Superior temporal gyrus (tissue), 1 donor: ENCODE results near the gene PSD2.

Experiments
- DNase-seq: peaks from one replicate; pipeline ENCODE4 v3.0.0-alpha.2; 2016; ENCODE audit errors: extremely low spot score

Gene PSD2

GRCh38 chr5:139810341-139811273 lies 15.0 kb downstream of the PSD2 start:
- DNase-seq: peak; percentile 18

- no peak for DNase-seq
Measured at GRCh38 chr5:139811274-139811607, 15.6 kb downstream of the PSD2 start.

GRCh38 chr5:139812323-139812722 lies 16.7 kb downstream of the PSD2 start:
- DNase-seq: no peak

DNA sequence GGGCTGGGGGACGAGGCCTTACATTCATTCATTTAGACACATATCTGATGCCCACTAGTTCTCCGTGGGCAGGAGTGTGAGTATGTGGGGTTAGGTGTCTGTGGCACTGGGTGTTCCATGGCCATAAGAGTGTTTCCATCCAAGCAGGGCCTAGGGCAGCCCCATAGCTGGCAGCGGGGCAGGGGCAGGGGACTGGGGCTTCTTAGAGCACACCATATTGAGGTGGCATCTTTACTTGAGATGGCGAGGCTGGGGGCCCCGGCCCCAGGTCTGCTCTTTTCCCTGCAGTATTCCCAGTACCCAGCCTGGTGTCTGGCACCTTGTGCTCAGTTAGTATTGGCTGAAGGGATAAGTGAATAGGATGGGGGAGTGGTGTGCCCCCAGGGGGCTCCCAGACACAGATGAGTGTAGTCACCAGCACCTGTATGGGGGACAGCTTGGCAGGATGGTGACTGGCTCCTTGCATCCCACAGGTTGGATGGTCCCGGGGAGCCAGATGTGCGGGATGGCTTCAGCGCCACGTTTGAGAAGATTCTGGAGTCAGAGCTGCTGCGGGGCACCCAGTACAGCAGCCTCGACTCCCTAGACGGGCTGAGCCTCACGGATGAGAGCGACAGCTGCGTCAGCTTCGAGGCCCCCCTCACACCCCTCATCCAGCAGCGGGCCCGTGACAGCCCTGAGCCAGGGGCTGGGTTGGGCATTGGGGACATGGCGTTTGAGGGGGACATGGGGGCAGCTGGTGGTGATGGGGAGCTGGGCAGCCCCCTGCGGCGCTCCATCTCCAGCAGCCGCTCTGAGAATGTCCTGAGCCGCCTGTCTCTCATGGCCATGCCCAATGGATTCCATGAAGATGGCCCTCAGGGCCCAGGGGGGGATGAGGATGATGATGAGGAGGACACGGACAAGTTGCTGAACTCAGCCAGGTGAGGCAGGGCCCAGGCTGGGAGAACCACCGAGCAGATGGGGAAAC lies 17.5 kb downstream of the PSD2 start:
- DNase-seq: no peak

- DNase-seq: no peak
Measured at GRCh38 chr5:139814191-139814601, 18.6 kb downstream of the PSD2 start.

- DNase-seq: no peak
Measured at GRCh38 chr5:139814704-139815280, 19.2 kb downstream of the PSD2 start.

GRCh38 chr5:139816566-139816965 lies 21.0 kb downstream of the PSD2 start:
- DNase-seq: no peak

DNA sequence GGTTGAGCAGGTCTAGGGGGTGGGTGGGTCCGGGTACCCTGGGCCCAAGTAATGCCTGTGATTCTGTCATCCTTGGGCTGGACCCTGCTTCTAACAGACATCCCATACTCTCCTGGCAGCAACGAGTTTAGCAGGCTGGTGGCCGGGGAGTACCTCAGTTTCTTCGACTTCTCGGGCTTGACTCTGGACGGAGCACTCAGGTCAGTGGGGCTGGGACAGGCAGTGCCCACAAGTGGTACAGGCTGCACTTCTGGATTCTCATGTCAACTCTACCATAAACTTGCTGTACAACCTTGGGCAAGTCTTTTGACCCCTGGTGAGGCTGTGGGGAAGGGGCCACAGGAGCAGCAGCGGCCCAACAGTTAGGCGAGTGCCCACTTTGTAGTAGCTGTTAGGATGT lies 21.8 kb downstream of the PSD2 start:
- no peak for DNase-seq

- DNase-seq: no peak
Measured at GRCh38 chr5:139817970-139818369, 22.4 kb downstream of the PSD2 start.

GRCh38 chr5:139820130-139820529 lies 24.5 kb downstream of the PSD2 start:
- no peak for DNase-seq

DNA sequence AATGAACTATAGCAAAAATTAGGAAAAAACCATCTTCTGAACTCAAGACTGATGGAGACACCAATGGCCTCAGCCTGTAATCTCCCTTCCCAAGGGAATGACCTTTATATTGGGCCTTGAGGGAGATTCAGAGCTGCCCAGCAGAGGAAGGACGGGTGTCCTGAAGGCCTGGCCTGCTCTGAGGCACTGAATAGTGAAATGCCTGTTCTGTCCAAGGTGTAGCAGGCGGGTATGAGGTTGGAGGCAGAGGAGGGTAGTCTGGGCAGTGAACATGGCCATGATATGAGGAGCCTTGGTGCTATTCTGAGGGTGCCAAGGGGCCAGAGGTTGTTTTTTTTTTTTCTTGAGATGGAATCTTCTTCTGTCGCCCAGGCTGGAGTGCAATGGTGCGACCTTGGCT lies 25.0 kb downstream of the PSD2 start:
- no peak for DNase-seq

DNA sequence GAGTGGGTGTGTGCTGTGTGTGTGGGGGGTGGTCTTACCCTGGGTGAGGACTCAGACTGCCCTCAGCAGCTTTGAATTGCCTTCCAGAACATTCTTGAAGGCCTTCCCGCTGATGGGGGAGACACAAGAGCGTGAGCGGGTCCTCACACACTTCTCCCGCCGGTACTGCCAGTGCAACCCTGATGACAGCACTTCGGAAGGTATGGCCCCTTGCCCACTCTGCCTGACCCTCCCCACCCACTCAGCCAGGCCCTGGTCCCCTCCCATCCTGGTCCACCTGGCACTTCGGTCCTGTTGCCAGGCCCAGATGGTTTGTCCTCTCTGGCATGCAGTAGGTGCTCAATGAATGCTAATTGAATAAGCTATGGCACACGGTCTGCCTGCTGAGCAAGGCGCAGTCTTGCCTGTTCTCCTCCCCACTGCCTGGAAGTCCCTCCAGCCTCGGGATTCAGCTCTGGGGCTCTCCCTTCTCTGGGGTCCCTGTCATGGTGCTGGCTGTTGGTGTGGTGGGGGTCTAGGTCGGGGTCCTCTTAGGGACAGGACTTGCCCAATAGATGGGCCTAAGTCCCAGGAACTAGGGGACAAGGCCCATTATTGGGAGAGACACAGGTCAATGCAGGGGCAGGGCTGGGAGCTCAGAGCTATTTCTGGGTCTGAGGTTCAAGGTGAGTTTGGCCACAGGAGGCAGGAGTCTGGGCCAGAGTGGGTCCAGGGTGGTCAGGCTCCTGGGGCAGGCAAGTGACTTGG lies 26.4 kb downstream of the PSD2 start:
- no peak for DNase-seq

DNA sequence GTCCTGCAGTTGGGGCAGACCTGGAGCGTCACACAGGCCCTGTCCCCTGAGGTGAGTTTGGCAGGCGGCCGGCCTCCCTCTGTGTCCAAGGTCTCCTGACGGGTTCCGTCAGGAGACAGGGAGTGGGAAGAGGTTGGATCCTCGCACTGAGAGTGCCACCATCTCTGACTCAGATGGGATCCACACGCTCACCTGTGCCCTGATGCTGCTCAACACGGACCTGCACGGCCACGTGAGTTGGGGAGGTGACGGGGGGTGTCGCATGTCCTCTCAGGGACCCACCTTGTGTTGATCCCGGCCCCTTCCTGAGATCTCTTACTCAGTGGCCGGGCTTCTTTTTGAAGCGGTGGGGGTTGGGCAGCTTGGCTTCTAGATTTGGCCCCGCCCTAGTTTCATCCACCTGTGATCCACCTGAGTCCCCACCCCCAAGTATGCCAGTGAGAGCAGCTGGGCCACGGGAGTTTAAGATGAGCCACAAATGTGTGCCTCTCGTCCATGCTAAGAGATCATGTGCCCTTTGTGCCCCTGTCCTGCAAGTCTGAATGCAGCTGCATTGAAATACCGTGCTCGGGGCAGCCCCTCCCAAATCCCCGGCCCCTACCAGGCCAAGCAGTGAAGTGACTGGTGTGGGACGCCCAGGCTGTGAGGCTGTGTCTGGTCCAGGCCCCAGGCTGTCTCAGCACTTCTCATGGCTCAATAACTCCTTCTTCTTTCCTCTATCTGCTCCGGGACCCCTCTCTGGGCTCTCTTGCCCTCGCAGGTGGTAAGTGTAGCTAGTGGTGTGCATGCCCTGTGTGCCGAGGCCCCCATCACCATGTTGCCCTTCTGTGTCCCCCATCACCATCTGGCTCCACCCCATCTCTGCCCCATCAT lies 27.2 kb downstream of the PSD2 start:
- no peak for DNase-seq

DNA sequence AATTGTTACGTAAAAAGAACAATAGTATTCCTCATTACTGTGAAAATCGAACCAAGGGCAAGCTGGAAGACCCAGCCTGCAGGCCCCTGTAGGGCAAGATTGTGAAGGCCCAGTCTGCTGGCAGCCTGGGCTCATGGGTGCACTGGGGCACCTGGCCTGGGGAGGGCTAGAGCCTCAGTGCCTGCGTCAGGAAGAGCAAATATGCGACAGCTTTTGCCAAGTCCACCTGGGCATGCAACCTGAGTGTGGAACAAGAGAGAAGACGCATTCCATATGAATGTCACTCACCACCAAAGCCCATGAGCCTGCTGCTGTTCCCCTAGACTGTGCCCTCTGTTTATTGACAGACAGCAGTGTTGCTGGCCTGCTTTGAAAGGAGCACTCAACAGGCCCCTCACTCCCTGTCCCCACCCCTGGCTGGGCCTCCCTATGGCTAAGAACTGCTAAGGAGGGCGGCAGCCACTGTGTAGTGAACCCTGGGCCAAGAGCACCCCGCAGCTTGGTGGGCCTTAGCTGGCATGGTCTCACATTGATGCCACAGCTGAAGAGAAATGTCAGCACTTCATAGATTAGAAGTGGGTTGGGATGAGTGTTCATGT lies 28.2 kb downstream of the PSD2 start:
- no peak for DNase-seq

DNA sequence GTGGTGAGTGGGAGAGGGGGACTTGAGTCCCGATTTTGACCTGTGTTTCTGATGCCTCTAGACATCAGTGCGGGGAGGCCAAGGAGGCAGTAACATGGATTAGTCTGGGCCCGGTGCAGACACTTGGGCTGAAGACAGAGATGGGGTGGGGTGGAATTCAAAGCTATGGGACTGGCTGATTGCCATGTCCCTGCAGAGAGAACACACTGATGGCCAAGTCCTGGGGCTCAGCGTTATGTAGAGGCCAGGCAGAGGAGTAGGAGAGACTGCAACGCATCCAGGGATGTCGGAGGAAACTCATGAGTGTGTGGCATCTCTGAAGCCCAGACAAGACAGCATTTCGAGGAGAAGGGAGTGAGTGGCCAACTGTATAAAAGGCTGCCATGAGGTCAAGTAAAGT lies 30.1 kb downstream of the PSD2 start:
- no peak for DNase-seq

DNA sequence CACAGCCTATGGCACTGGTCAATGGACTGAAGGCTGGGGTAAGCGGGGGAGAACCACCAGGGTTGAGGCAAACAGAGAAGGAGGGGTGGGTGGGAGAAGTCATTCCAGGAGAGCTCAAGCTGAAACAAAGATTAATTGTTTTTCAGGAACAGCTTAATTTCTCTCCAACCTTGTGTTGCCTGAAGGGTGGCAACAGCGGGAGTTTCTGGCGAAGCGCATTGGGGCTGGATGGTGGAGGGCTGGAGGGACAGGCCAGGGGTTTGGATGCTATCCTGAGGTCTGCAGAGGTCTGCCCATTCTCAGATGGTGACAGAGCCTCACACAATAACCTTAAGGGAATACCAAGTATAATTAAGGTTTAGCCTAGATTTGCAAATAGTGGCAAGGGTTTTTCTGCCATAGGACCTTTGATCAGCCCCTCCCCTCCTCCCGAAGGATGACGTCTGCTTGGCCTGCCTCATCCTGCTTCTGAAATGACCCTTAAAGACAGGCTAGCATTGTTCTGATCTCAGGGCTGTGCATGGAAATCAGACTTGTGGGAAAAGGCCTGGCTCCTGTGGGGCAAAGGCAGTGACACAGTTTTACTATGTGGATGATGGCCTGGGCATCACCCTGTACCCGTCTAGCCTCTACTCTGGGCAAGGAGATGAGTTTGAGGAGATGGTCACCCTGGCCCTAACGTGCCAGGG lies 32.7 kb downstream of the PSD2 start:
- peak; percentile 82 for DNase-seq

DNA sequence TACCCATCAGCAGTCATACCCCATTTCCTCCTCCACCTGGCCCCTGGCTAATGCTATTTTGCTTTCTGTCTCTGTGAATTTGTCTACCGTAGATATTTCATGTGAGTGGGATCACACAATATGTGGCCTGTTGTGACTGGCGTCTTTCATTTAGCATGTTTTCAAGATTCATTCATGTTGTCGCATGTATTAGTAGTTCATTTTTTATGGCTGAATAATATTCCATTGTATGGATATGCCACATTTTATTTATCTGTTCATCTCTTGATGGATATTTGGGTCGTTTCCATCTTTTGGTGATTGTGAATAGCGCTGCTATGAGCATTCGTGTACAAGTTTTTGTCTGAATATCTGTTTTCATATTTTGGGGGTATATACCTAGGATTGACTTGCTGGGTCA lies 33.9 kb downstream of the PSD2 start:
- no peak for DNase-seq

GRCh38 chr5:139831624-139832023 lies 36.0 kb downstream of the PSD2 start:
- DNase-seq: no peak

GRCh38 chr5:139833525-139833924 lies 37.9 kb downstream of the PSD2 start:
- DNase-seq: no peak

DNA sequence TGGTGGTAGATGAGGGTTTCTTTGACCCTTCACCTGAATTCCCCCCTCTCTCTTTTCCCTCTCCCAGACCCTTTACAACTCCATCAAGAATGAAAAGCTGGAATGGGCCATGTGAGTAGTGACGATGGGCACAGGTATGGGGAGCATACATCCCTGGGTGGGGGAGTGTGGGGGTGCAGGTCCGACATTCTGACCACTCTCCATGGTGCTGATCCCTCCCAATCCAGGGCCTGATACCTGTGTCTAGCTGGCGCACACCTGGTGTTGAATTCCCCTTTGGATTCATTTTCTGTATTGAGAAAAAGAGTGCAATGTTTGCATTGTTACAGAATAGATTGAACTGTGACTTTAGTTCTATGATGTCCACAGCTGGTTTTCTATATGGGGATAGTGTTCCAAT lies 40.0 kb downstream of the PSD2 start:
- no peak for DNase-seq
